Thyroid gland (tissue), 4 donors: ENCODE results near the gene CENPM.

Experiments
- CTCF ChIP-seq, 6 experiments: fragments of 200-600 bp in 3 of 6; fragments of 450-650 bp in 3 of 6; sonication (generic) in 3 of 6; IDR thresholded peaks; one replicate each; pipeline ENCODE4 v1.5.1; 2016 to 2019; ENCODE audit warnings: antibody characterized with exemption in 6 of 6, mild to moderate bottlenecking in 2 of 6, inconsistent platforms in 1 of 6, moderate library complexity in 1 of 6
- POLR2A ChIP-seq, 2 donors: fragments of 450-650 bp; IDR thresholded peaks; one replicate each; pipeline ENCODE4 v1.6.1; 2017; ENCODE audit warnings: antibody characterized with exemption in 2 of 2, mild to moderate bottlenecking in 2 of 2, moderate library complexity in 1 of 2

GRCh38 chr22:41922940-41923594, 23.9 kb downstream of the CENPM start:
- TF ChIP-seq CTCF (IDR thresholded peaks at IDR 0.05) (no peak), POLR2A (IDR thresholded peaks at IDR 0.05) (no peak)
